OCI-M1 (cell line): ENCODE data around the gene PICALM.
A peak's percentile ranks its signal among the peaks of the same experiment; 100 is the strongest.
"Not testable (repeated sequence)": the region's sequence is repeated elsewhere in the genome, so short reads cannot be mapped to it uniquely, and the experiment has no call there.

ENCODE experiments used
- DNase-seq: peaks from one replicate; lab custom pipeline; 2025; lab: John Stamatoyannopoulos, UW

PICALM gene

DNA sequence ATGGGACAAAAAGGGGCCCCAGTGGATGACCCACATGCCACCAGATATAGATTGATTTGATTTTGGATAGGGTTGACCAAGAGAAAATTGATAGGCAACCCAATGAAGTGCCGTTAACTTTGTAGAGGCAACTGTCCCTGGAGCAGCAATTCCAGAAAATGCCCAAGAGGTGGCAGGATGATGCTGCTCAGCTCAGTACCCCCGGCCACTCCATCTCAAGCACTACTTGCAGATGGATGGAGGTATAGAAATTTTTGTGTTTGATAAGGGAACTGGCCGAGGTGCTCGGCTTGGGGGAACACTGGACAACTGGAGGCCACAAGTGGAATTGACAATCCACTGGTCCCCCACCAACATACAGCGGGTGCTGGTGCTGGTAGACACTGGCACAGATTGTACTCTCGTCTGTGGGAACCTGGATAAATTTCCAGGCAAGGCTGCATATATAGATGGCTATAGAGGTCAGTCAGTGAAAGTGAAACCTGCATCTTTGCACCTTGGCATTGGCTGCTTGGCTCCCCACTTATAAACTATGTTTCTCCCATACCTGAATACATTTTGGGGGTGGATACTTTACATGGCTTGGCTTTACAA lies 127.4 kb downstream of the PICALM start:
- DNase-seq = peak; percentile 94

- no peak for DNase-seq
Observed at GRCh38 chr11:85939099-85940015, 129.5 kb downstream of the PICALM start.

DNA sequence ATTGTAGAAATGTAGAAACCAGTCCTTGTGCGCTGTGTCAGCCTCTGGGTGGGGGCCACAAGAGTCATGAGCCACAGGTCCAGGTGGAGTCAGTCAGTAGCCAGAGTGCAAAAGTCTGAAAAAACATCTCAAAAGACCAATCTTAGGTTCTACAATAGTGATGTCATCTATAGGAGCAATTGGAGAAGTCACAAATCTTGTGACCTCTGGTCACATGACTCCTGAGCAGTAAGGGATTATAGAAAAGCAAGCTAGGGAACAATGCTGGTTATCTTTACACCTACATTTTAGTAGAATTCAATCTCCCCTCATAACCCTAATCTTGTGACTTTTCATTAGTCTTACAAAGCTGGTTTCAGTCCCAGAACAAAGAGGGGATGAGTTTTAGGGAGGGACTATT lies 131.0 kb downstream of the PICALM start:
- DNase-seq = peak; percentile 73

DNA sequence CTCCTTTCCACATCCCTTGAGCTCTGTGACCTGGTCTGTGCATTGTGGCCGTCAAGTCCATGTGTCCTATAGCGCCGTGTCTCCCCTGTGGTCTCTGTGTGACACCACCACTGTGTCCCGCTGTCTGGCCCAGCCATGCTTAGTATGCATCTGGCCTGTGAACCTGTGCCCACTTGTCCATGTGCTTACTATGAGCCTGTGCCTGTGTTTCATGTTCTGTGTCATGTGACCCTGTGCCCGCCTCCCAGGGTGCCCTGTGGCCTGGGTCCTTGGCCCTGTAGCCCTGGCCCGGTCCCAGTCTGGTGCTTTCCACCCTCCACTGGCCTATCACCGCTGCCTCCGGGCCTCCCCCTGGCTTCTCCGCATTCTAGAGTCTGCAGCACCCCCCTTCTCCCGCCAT lies 133.1 kb downstream of the PICALM start:
- no peak for DNase-seq

- DNase-seq = no peak
Observed at GRCh38 chr11:85934596-85935169, 134.2 kb downstream of the PICALM start.

- DNase-seq = no peak
Observed at GRCh38 chr11:85930879-85931366, 138.0 kb downstream of the PICALM start.

- not testable (repeated sequence) for DNase-seq
Observed at GRCh38 chr11:85926653-85927214, 142.2 kb downstream of the PICALM start.

DNA sequence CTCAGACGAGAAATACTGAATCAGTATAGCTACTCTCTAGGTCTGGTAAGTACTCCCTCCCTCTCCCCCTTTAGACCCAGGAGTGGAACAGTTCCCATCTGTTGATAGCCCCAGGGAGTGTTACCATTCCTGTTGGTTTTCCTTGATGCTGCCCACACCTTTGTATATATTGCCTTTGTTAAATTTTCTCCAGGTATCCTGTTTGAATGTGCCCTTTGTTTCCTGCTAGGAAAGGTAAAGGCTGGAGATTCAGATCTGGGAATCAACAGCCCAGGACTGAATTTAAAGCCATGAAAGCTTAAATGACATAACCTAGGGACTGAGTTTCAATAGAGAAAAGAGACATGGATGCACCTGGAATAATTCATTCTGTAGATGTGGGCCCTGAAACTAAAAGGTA lies 145.4 kb downstream of the PICALM start:
- DNase-seq = no peak

DNA sequence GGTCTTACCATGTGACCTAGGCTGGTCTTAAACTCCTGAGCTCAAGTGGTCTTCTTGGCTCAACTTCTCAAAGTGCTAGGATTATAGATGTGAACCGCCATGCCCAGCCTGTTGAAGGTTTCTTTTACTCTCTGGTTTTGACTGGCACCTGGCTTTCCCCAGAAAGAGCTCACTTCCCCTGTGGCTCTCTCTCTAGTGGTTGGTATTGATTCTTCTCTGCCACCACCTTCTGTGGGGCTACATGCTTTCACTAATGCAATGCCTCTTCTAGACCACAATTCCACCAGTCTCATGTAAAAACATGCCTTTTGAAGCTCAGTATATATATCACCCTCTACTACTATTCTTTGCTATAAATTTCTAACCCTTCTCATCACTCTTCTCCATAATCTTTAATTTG lies 146.5 kb downstream of the PICALM start:
- DNase-seq = no peak

DNA sequence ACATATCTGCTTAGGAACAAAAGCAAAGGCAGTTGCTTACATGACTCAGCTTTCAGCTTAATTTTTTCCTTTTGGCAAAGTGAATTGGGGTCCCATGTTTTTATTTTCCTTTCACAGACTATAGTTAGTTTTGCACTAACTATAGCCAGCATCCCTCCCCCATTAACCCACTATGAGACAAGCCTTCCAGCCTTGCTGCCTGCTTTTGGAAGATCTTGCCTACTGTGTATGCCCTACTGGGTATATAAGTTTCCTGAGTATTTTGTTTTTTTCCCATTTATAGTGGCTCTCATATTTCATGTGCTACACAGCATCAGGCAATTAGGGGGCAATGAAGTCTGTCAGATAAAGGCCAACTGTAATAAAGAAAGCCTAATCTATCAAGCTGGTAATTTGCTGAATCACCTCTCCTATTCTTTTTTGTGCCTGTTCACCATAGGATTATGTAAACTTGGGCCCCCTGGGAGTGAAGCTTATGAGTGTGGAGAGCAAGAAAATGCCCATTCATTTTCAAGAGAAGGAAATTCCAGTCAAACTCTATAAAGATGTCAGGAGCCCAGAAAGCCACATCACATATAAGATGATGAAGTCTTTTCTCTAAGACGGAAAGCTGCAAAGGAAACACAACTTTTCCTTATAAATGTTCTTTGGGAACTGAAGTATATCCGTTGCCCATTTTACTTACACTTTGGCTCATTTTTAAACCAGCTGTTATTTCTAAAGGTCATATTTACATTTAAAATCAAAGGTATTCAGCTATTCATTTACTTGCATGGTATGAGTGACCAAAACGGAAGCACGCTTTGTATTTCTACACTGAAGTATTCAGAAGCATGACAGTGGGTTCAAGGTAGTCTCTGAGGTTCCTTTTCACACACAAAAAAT lies 149.7 kb downstream of the PICALM start:
- peak; percentile 60 for DNase-seq

GRCh38 chr11:85914425-85914824 lies 154.5 kb downstream of the PICALM start:
- no peak for DNase-seq

- DNase-seq = no peak
Observed at GRCh38 chr11:85913513-85913912, 155.4 kb downstream of the PICALM start.

DNA sequence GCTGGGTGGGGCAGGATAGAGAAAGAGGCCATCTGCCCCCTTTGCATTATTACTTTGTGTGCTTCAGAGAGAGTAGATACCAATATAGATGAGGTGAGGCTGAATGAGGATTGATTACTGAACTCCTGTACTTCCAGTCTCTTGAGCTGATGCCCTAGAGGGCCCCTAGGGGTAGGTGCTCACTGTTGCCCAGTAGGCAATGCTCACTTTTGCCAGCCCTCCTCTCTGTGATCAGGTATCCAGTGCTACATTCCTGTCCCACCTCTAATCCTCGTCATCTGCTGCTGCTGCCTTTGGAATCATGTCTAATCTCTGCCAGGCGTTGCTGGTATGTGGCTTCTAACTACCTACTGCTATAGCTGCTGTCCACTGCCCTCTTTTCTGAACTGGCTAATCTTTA lies 156.5 kb downstream of the PICALM start:
- no peak for DNase-seq
